ENCODE results near the gene NEDD8.
"Not testable (repeated sequence)": the region's sequence is repeated elsewhere in the genome, so short reads cannot be mapped to it uniquely, and the experiment has no call there.

The NEDD8 gene

DNA sequence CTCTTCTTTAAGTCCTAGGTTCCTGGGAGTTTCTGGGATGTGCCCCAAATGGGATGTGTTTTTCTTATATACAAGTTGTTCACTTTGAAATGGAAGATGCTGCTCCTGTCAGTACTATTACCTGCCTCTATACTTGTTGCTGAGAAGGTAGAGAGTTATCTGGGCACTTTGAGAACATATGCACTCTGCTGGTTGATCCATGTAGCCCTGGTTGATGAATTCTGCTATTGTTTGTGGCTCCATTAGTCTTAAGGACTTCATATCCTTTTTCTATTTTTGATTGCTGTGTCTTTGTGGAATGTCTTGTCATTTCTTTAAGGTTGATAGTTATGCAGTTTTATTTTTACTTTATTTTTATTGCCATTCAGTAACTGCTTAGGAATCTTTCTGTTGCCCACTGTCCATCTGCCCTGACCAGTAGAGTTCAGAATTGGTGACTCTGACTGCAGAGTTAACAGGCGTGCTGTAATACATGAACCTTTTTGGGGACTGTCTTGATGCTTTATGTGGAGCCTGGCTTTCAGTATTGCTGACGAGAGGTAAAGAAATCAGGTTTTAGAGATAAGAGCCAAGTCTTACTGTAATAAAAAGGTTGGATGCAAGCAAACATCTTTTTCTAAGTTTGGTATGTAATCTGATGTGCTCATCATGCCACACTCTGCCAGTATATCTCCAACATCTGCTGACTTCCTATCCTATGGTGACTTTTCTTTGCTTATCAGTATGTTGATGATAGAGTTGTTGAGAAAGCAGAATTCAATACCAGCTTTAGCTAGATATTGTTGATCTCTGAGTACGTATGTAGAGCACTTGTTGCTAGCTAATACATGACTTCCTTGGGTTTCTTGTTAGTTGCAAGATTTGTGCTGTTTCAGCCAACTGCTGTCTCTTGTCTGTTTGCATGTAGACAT is 2.2 kb upstream of the NEDD8 start:
- intact Hi-C loops (cut with DNase I) = no loop called here
- DNase-seq = no peak

DNA sequence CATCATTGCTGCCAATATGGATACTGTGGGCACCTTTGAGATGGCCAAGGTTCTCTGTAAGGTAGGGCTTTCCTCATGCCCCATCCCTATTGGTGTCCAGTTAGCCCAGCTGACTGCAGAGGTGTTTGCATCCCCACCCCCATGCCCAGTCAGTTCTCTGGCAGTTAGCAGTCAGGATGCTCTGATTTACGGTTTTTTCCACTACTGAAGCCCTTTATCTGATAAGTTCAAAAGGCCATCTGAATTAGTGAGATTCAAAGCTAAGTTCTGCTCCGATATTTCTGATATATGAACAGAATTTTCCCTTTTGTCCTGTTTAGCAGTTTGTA is 1.3 kb upstream of the NEDD8 start:
- no peak for DNase-seq
- intact Hi-C loops (cut with DNase I) = loop anchor here (2.0 kb wide), 1 partner anchor 17 kb away; the partner anchor contains the start of gene MDP1

DNA sequence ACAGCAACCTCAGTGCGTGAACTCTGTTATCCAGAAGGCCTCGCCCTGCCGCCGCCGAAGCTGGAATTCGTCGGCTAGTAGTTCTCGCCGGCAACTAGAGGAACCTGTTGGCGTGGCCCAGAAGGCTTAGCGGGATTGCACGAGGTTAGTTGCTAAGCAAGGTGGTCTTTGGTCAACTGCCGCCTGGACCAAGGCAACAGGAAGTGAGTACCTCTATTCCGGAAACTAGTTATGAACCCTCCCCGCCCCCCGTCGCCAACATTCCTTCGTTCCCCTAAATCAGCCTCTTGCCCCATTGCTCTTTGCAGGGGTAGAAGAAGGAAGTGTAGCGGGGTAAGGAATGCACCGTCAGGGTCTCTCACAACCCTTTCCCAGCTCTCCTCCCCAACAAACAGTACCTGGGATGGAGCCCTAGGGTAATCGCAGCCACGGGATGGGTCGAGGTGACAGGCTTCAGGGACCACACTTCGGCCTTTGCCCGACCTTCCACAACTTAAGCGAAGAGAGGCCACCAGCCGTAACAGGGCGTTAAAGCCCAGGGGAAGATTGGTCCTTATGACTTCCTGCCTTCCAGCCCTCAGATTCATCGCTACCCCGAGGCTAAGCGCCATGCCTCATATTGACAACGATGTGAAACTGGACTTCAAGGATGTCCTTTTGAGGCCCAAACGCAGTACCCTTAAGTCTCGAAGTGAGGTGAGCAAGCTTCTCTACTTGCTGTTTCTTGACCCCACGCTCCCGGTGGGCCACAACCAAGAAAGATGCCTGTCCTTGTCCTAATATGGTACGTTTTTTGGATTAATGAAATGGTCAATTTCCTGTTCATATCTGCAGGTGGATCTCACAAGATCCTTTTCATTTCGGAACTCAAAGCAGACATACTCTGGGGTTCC is 724 bp upstream of the NEDD8 start, which contains the start of gene GMPR2:
Gene GMPR2, plus strand, starts transcription at position 285 of the 893 bp plus-strand sequence. Its CDS starts 325 bp downstream, at position 610.
- DNase-seq = peak in 2 of 42 donors; percentile 12 to 76
- intact Hi-C loops (cut with DNase I) = loop anchor here (2.0 kb wide), 1 partner anchor 16 kb away; the partner anchor contains the start of gene MDP1

GRCh38 chr14:24231263-24232120 is 675 bp downstream of the NEDD8 start:
- peak in 8 of 42 donors; percentile 7 to 81 (median 23) for DNase-seq
- intact Hi-C loops (cut with DNase I) = loop anchor here (2.0 kb wide), 1 partner anchor 15 kb away; the partner anchor contains the start of gene MDP1

- DNase-seq = no peak
- intact Hi-C loops (cut with DNase I) = no loop called here
Measured at GRCh38 chr14:24228902-24229301, 3.3 kb downstream of the NEDD8 start.

GRCh38 chr14:24226473-24226872 is 5.7 kb downstream of the NEDD8 start:
- intact Hi-C loops (cut with DNase I) = no loop called here

DNA sequence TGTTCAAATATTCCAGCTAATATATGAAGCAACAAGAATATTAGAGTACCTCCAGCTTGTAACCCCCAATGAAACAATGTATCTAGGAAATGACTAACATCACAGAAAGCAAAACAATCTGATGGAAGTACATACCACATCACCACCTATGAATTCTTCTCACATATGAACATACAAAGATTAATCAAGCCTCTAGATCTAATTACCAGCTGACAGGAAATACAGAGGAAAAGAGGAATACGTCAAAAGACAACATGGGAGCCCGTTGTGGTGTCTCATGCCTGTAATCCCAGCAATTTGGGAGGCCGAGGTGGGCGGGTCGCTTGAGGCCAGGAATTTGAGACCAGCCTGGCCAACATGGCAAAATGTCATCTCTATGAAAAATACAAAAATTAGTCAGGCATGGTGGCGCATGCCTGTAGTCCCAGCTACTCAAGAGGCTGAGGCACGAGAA is 7.5 kb downstream of the NEDD8 start:
- intact Hi-C loops (cut with DNase I) = no loop called here
- DNase-seq = no peak

More at GRCh38 chr14:24226473-24226872, 5.7 kb downstream of the NEDD8 start:
- no peak for DNase-seq

DNA sequence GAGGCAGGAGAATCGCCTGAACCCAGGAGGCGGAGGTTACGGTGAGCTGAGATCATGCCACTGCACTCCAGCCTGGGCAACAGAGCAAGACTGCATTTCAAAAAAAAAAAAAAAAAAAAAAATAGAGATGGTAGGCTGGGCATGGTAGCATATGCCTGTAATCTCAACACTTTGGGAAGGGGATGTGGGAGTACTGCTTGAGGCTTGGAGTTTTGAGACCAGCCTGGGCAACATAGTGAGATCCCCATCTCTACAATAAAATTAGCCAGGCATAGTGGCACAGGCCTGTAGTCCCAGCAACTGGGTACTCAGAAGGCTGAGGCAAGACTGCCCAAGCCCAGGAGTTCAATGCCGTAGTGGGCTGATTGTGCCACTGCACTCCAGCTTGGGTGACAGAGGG is 9.2 kb downstream of the NEDD8 start:
- intact Hi-C loops (cut with DNase I) = not testable (repeated sequence)
- DNase-seq = peak in 1 of 42 donors; percentile 13

GRCh38 chr14:24219521-24219920 is 12.6 kb downstream of the NEDD8 start:
- intact Hi-C loops (cut with DNase I) = no loop called here
- no peak for DNase-seq

- intact Hi-C loops (cut with DNase I) = no loop called here
Measured at GRCh38 chr14:24219080-24219479, 13.1 kb downstream of the NEDD8 start.

DNA sequence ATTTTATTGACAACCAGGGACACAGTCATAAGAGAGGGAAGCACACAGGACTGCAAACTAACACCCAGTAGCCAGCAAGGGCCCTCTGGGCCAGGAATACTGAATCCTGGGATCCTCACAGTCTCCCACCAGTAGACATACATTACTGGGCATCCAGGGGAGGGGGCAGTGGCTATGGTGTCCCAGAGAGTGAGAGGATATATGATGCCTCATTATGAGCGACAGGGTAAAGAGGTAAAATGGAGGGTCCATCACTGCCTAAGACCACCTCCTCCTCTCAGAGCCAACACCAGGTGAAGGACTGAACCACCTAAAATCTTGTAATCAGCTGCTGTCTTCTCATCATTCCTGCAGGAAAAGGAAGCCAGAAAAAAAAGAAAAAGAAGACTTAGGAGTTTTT is 15.3 kb downstream of the NEDD8 start:
- intact Hi-C loops (cut with DNase I) = loop anchor here (2.0 kb wide), 1 partner anchor 16 kb away; the partner anchor contains the start of genes GMPR2 and NEDD8

More at GRCh38 chr14:24219080-24219479, 13.1 kb downstream of the NEDD8 start:
- DNase-seq = no peak

GRCh38 chr14:24216345-24216699 is 15.8 kb downstream of the NEDD8 start:
- no peak for DNase-seq
- intact Hi-C loops (cut with DNase I) = loop anchor here (2.0 kb wide), 1 partner anchor 16 kb away; the partner anchor contains the start of genes GMPR2 and NEDD8

More for the DNA sequence above, 15.3 kb downstream of the NEDD8 start:
- not testable (repeated sequence) for DNase-seq

- intact Hi-C loops (cut with DNase I) = loop anchor here (2.0 kb wide), 1 partner anchor 17 kb away; the partner anchor contains the start of genes GMPR2 and NEDD8
- DNase-seq = peak; percentile 76 to 96 (median 88)
Measured at GRCh38 chr14:24215495-24216344, 16.4 kb downstream of the NEDD8 start, which contains the start of gene MDP1. Gene MDP1, minus strand, starts transcription at chr14:24216066. Its CDS starts 111 bp downstream, at chr14:24215955.

- DNase-seq = peak in 1 of 42 donors; percentile 19
- intact Hi-C loops (cut with DNase I) = no loop called here
Measured at GRCh38 chr14:24213866-24214662, 18.1 kb downstream of the NEDD8 start.

- DNase-seq = peak; percentile 87 to 97 (median 94)
- intact Hi-C loops (cut with DNase I) = no loop called here
Measured at GRCh38 chr14:24212924-24213865, 19.0 kb downstream of the NEDD8 start, which contains the start of gene CHMP4A. Gene CHMP4A, minus strand, starts transcription at chr14:24213488. Its CDS starts 49 bp downstream, at chr14:24213439.

Data from head of caudate nucleus (tissue), 42 donors.